PC-9 (cell line): ENCODE results near the gene C10orf62. TPM values are rescaled to one million over a fixed set of nuclear protein-coding genes. Genes with fewer than 3 reads are reported as not detected.

Source experiments
- Bru-seq: library from RNA; stranded (reverse); fragments of 400-500 nt; gene quantifications from one replicate; lab custom pipeline; 2021; lab: Mats Ljungman, UMichigan
- BruChase-seq, 2 experiments: library from RNA; stranded (reverse); fragments of 400-500 nt; gene quantifications; one replicate each; lab custom pipeline; 2021; lab: Mats Ljungman, UMichigan
- BruUV-seq: library from RNA; stranded (reverse); fragments of 400-500 nt; replicated peaks from 2 replicates; lab custom pipeline; 2021; lab: Mats Ljungman, UMichigan
- CTCF ChIA-PET: fragments of 300-600 bp; sonication (Branson Sonifier 250); formaldehyde crosslinking; loops from one replicate; lab custom pipeline; 2022; ENCODE audit warnings: antibody characterized with exemption; lab: Charles Lee
- POLR2A ChIA-PET: fragments of 300-600 bp; sonication (Branson Sonifier 250); formaldehyde crosslinking; loops from one replicate; lab custom pipeline; 2022; ENCODE audit warnings: antibody characterized with exemption; ENCODE audit not compliant: unreplicated experiment; lab: Charles Lee
- DNase-seq, 2 experiments: peaks; one replicate each; pipeline versions ENCODE4 v3.0.0 to v3.0.0-alpha.2; 2015 to 2022; ENCODE audit warnings: mixed read lengths in 1 of 2
- H2AFZ ChIP-seq: fragments of 200-600 bp; sonication (generic); 2 replicates; pipeline ENCODE4 v1.8.1; 2017; ENCODE audit warnings: antibody characterized with exemption
- H3F3A ChIP-seq: fragments of 200-600 bp; sonication (generic); 2 replicates; pipeline ENCODE4 v1.8.1; 2017; ENCODE audit warnings: antibody characterized with exemption, mild to moderate bottlenecking, low read depth; ENCODE audit not compliant: insufficient read depth
- H3K27ac ChIP-seq: fragments of 200-600 bp; sonication (generic); 2 replicates; pipeline ENCODE4 v1.6.1; 2016; ENCODE audit warnings: mixed run types
- H3K27me3 ChIP-seq: fragments of 200-600 bp; sonication (generic); 2 replicates; pipeline ENCODE4 v1.6.1; 2016; ENCODE audit warnings: low read depth, mixed run types; ENCODE audit not compliant: insufficient read depth
- H3K36me3 ChIP-seq: fragments of 200-600 bp; sonication (generic); 2 replicates; pipeline ENCODE4 v1.6.1; 2016; ENCODE audit warnings: low read depth, mixed run types
- H3K4me1 ChIP-seq: fragments of 200-600 bp; sonication (generic); replicated peaks from 2 replicates; pipeline ENCODE4 v1.6.1; 2016; ENCODE audit warnings: mixed run types; ENCODE audit not compliant: insufficient read depth
- H3K4me2 ChIP-seq: fragments of 200-600 bp; sonication (generic); 2 replicates; pipeline ENCODE4 v1.6.1; 2017; ENCODE audit warnings: mixed run types
- H3K4me3 ChIP-seq: fragments of 200-600 bp; sonication (generic); 2 replicates; pipeline ENCODE4 v1.6.1; 2016; ENCODE audit warnings: mixed run types
- H3K79me2 ChIP-seq: fragments of 200-600 bp; sonication (generic); 2 replicates; pipeline ENCODE4 v1.6.1; 2017; ENCODE audit warnings: low read depth, mixed run types
- H3K9me2 ChIP-seq: fragments of 200-600 bp; sonication (generic); 2 replicates; pipeline ENCODE4 v1.8.1; 2017; ENCODE audit warnings: mild to moderate bottlenecking; ENCODE audit not compliant: insufficient read depth
- H3K9me3 ChIP-seq: fragments of 200-600 bp; sonication (generic); 2 replicates; pipeline ENCODE4 v1.8.1; 2016; ENCODE audit warnings: low read depth; ENCODE audit not compliant: insufficient read depth
- H4K20me1 ChIP-seq: fragments of 200-600 bp; sonication (generic); 2 replicates; pipeline ENCODE4 v1.8.1; 2017; ENCODE audit not compliant: insufficient read depth
- CTCF ChIP-seq: fragments of 200-600 bp; sonication (generic); conservative IDR thresholded peaks from 2 replicates; pipeline ENCODE4 v1.6.1; 2017; ENCODE audit warnings: mixed run types, antibody characterized with exemption, mild to moderate bottlenecking, moderate library complexity
- EZH2 ChIP-seq: fragments of 200-600 bp; sonication (generic); IDR thresholded peaks from 2 replicates; pipeline ENCODE4 v1.8.0; 2017; ENCODE audit warnings: antibody characterized with exemption, low read depth
- intact Hi-C: fragments of 100-400 bp; cut with micrococcal nuclease; formaldehyde crosslinking; loops from one replicate; pipeline ENCODE4 v1.10.0; 2022; ENCODE audit not compliant: unreplicated experiment
- long read RNA-seq: library from polyadenylated mRNA; stranded (forward); transcript quantifications from one replicate; pipeline ENCODE4 v2.0.0, GENCODE V29; 2022
- total RNA-seq: library from RNA; stranded (reverse); gene quantifications from 2 replicates; pipeline ENCODE4 v1.2.3, GENCODE V29; 2021

The C10orf62 gene
- 0.45 and 0.59 TPM in 2 replicates for total RNA-seq
- Bru-seq, nascent RNA, result percentile 42 among the genes with signal in this experiment
- percentile 36 among the genes with signal in this experiment for BruChase-seq, experiment 1, labeled RNA remaining after a 2-hour chase
- percentile 21 among the genes with signal in this experiment for BruChase-seq, experiment 2, labeled RNA remaining after a 6-hour chase
- long read RNA-seq, result 0 reads

- Histone ChIP-seq H3K27me3 (no peaks in the 10 kb centered on the region), H3K4me3 (no peak within 1 kb of the TSS), H3F3A (no peaks in the 10 kb centered on the region), H3K79me2 (no peaks in the 10 kb centered on the region), H3K4me1 (no peaks in the 10 kb centered on the region), H3K9me3 (no peaks in the 10 kb centered on the region), H4K20me1 (no peaks in the 10 kb centered on the region), H3K4me2 (no peak within 1 kb of the TSS), H3K27ac (no peak within 1 kb of the TSS), H2AFZ (no peak within 1 kb of the TSS), H3K36me3 (no peaks in the 10 kb centered on the region), H3K9me2 (no peaks in the 10 kb centered on the region)
- intact Hi-C loops, result no loop called here
- CTCF ChIA-PET, result no interaction called here
- no peak for DNase-seq
- BruUV-seq, result no TSS peak
- POLR2A ChIA-PET, result no interaction called here
- TF ChIP-seq EZH2, result no peak
- no peak for TF ChIP-seq CTCF
Measured at GRCh38 chr10:97589479-97589878, at the start of gene C10orf62. Gene C10orf62 (plus strand): TSS chr10:97589721. CDS start chr10:97589898, 177 bp downstream.

GRCh38 chr10:97540669-97541500 lies 48.6 kb upstream of the C10orf62 start:
- no peaks in the 10 kb centered on the region for H3K79me2 ChIP-seq
- H4K20me1 ChIP-seq, result no peaks in the 10 kb centered on the region
- no peaks in the 10 kb centered on the region for H3K9me3 ChIP-seq
- H3K4me1 ChIP-seq, result peaks cover 50% of the 10 kb centered on the region
- intact Hi-C loops, result no loop called here
- no peaks in the 10 kb centered on the region for H3K9me2 ChIP-seq
- ChIA-PET POLR2A (no interaction called here), CTCF (no interaction called here)
- no peaks in the 10 kb centered on the region for H3K36me3 ChIP-seq
- H3K4me2 ChIP-seq, result no peak overlapping the region
- BruUV-seq, result no TSS peak
- no peak for DNase-seq
- H3F3A ChIP-seq, result peaks cover 28% of the 10 kb centered on the region
- H3K27me3 ChIP-seq, result no peaks in the 10 kb centered on the region
- TF ChIP-seq EZH2, result no peak
- no peak for TF ChIP-seq CTCF
- peak overlapping the region; percentile 80; the same call in 1 of the 2 replicates for H3K27ac ChIP-seq
- no peak overlapping the region for H3K4me3 ChIP-seq
- no peak overlapping the region for H2AFZ ChIP-seq

- H3K4me1 ChIP-seq, result peaks cover 50% of the 10 kb centered on the region
- H3F3A ChIP-seq, result peaks cover 28% of the 10 kb centered on the region
- TF ChIP-seq EZH2, result no peak
- no peak for TF ChIP-seq CTCF
- no peaks in the 10 kb centered on the region for H3K9me2 ChIP-seq
- H3K4me2 ChIP-seq, result peak overlapping the region; percentile 59
- intact Hi-C loops, result loop anchor here (1.0 to 2.0 kb wide), 2 partner anchors 32 to 44 kb away; partner anchors contain the start of genes MMS19 and UBTD1
- H3K79me2 ChIP-seq, result no peaks in the 10 kb centered on the region
- H3K4me3 ChIP-seq, result peak overlapping the region; percentile 10; the same call in 1 of the 2 replicates
- H3K27ac ChIP-seq, result peak overlapping the region; percentile 80
- ChIA-PET POLR2A (interaction anchor here (0.6 kb wide), 2 partner anchors 21 to 73 kb away, joined by 3 to 5 read pairs; no protein-coding TSS in a partner anchor), CTCF (interaction anchor here (0.6 kb wide), 1 partner anchor 11 kb away, joined by 3 read pairs; no protein-coding TSS in a partner anchor)
- H4K20me1 ChIP-seq, result no peaks in the 10 kb centered on the region
- H2AFZ ChIP-seq, result no peak overlapping the region
- TSS peak; percentile 73 for BruUV-seq
- H3K9me3 ChIP-seq, result no peaks in the 10 kb centered on the region
- H3K27me3 ChIP-seq, result no peaks in the 10 kb centered on the region
- peak; percentile 82 to 86 for DNase-seq
- H3K36me3 ChIP-seq, result no peaks in the 10 kb centered on the region
Measured at GRCh38 chr10:97542169-97543024, 47.1 kb upstream of the C10orf62 start.
